H9 (cell line): ENCODE data around the gene CDC5L. TPM values are rescaled to one million over a fixed set of nuclear protein-coding genes. Genes with fewer than 3 reads are reported as not detected.

Experiments
- DNase-seq: peaks from one replicate; pipeline ENCODE4 v3.0.0-alpha.2; 2017
- H2AFZ ChIP-seq: one replicate; pipeline ENCODE4 v1.6.1; 2013; ENCODE audit warnings: mild to moderate bottlenecking, low read length, control low read depth, moderate library complexity
- H2AK5ac ChIP-seq: 2 replicates; pipeline ENCODE4 v1.6.1; 2013; ENCODE audit warnings: low read length, control low read depth, mixed read lengths; ENCODE audit not compliant: insufficient read length
- H2BK120ac ChIP-seq: one replicate; pipeline ENCODE4 v1.6.1; 2013; ENCODE audit warnings: low read depth, mild to moderate bottlenecking, low read length, control low read depth, inconsistent platforms; ENCODE audit not compliant: poor library complexity, severe bottlenecking
- H2BK12ac ChIP-seq: 2 replicates; pipeline ENCODE4 v1.6.1; 2013; ENCODE audit warnings: low read length, control low read depth, mixed read lengths, low read depth; ENCODE audit not compliant: insufficient read length
- H2BK15ac ChIP-seq: 2 replicates; pipeline ENCODE4 v1.6.1; 2013; ENCODE audit warnings: low read depth, low read length, control low read depth
- H2BK20ac ChIP-seq: one replicate; pipeline ENCODE4 v1.6.1; 2013; ENCODE audit warnings: low read depth, mild to moderate bottlenecking, low read length, control low read depth, inconsistent platforms; ENCODE audit not compliant: poor library complexity, severe bottlenecking
- H2BK5ac ChIP-seq: 2 replicates; pipeline ENCODE4 v1.6.1; 2013; ENCODE audit warnings: low read length, control low read depth, mixed read lengths; ENCODE audit not compliant: insufficient read length
- H3K14ac ChIP-seq: 2 replicates; pipeline ENCODE4 v1.6.1; 2013; ENCODE audit warnings: low read length, control low read depth; ENCODE audit not compliant: insufficient read depth
- H3K18ac ChIP-seq: 2 replicates; pipeline ENCODE4 v1.6.1; 2013; ENCODE audit warnings: low read depth, mild to moderate bottlenecking, mixed read lengths, low read length, control low read depth; ENCODE audit not compliant: insufficient read length
- H3K23ac ChIP-seq: 2 replicates; pipeline ENCODE4 v1.6.1; 2013; ENCODE audit warnings: low read length, control low read depth, mixed read lengths, low read depth; ENCODE audit not compliant: insufficient read length
- H3K23me2 ChIP-seq: 2 replicates; pipeline ENCODE4 v1.6.1; 2013; ENCODE audit warnings: low read depth, mild to moderate bottlenecking, mixed read lengths, low read length, control low read depth; ENCODE audit not compliant: insufficient read length, poor library complexity, severe bottlenecking
- H3K27ac ChIP-seq: 2 replicates; pipeline ENCODE4 v1.5.1; 2013; ENCODE audit warnings: low read length, control low read depth, mixed read lengths, low read depth; ENCODE audit not compliant: insufficient read length
- H3K27me3 ChIP-seq: 2 replicates; pipeline ENCODE4 v1.6.1; 2013; ENCODE audit warnings: low read length, control low read depth, inconsistent platforms; ENCODE audit not compliant: insufficient read depth
- H3K4ac ChIP-seq: 2 replicates; pipeline ENCODE4 v1.6.1; 2013; ENCODE audit warnings: low read depth, mild to moderate bottlenecking, control low read depth, inconsistent platforms, low read length, moderate library complexity
- H3K4me1 ChIP-seq: 2 replicates; pipeline ENCODE4 v1.6.1; 2013; ENCODE audit warnings: low read length, control low read depth, inconsistent platforms; ENCODE audit not compliant: insufficient read depth
- H3K4me2 ChIP-seq: 2 replicates; pipeline ENCODE4 v1.6.1; 2013; ENCODE audit warnings: low read length, control low read depth, mixed read lengths; ENCODE audit not compliant: insufficient read length, insufficient read depth
- H3K56ac ChIP-seq: 2 replicates; pipeline ENCODE4 v1.6.1; 2013; ENCODE audit warnings: low read depth, mild to moderate bottlenecking, mixed read lengths, low read length, control low read depth; ENCODE audit not compliant: insufficient read length
- H3K79me1 ChIP-seq: 2 replicates; pipeline ENCODE4 v1.6.1; 2013; ENCODE audit warnings: low read depth, mild to moderate bottlenecking, moderate library complexity, low read length, control low read depth, inconsistent platforms; ENCODE audit not compliant: insufficient read depth, poor library complexity, severe bottlenecking
- H3K79me2 ChIP-seq: 2 replicates; pipeline ENCODE4 v1.6.1; 2013; ENCODE audit warnings: low read length, control low read depth, inconsistent platforms; ENCODE audit not compliant: insufficient read depth
- H3K9ac ChIP-seq: 2 replicates; pipeline ENCODE4 v1.6.1; 2013; ENCODE audit warnings: low read length, control low read depth, mixed read lengths; ENCODE audit not compliant: insufficient read length; ENCODE audit errors: extremely low read depth
- H3K9me3 ChIP-seq: one replicate; pipeline ENCODE4 v1.6.1; 2013; ENCODE audit warnings: low read depth, low read length, inconsistent platforms; ENCODE audit not compliant: control insufficient read depth
- H3T11ph ChIP-seq: one replicate; pipeline ENCODE4 v1.6.1; 2013; ENCODE audit warnings: mild to moderate bottlenecking, low read length, control low read depth, inconsistent platforms
- H4K20me1 ChIP-seq: one replicate; pipeline ENCODE4 v1.6.1; 2013; ENCODE audit not compliant: control insufficient read depth, insufficient read length, insufficient read depth
- H4K5ac ChIP-seq: 2 replicates; pipeline ENCODE4 v1.6.1; 2013; ENCODE audit warnings: low read depth, mild to moderate bottlenecking, mixed read lengths, low read length, control low read depth; ENCODE audit not compliant: insufficient read length
- H4K8ac ChIP-seq: replicated peaks from 2 replicates; pipeline ENCODE4 v1.6.1; 2013; ENCODE audit warnings: low read length, control low read depth, mixed read lengths, low read depth; ENCODE audit not compliant: insufficient read length
- H4K91ac ChIP-seq: 2 replicates; pipeline ENCODE4 v1.6.1; 2013; ENCODE audit warnings: low read depth, mild to moderate bottlenecking, moderate library complexity, mixed read lengths, low read length, control low read depth; ENCODE audit not compliant: insufficient read length
- H3K27ac Mint-ChIP-seq, 3 experiments: 2 replicates in 2 of 3; 3 replicates in 1 of 3; pipeline ENCODE4 v1.8.0; 2020 to 2021; ENCODE audit warnings: mixed read lengths in 3 of 3, mild to moderate bottlenecking in 1 of 3, moderate library complexity in 1 of 3
- H3K27me3 Mint-ChIP-seq: 2 replicates; pipeline ENCODE4 v1.8.0; 2021; ENCODE audit warnings: low read depth, mild to moderate bottlenecking, moderate library complexity, mixed read lengths
- H3K36me3 Mint-ChIP-seq, 3 experiments: 2 replicates in 2 of 3; 3 replicates in 1 of 3; pipeline ENCODE4 v1.8.0; 2020 to 2021; ENCODE audit warnings: low read depth in 3 of 3, mixed read lengths in 3 of 3; ENCODE audit not compliant: insufficient read depth in 1 of 3
- H3K4me1 Mint-ChIP-seq, 2 experiments: 2 replicates each; pipeline ENCODE4 v1.8.0; 2020; ENCODE audit warnings: mixed read lengths in 2 of 2
- H3K4me3 Mint-ChIP-seq, 2 experiments: 2 replicates in 1 of 2; 3 replicates in 1 of 2; pipeline ENCODE4 v1.8.0; 2020 to 2021; ENCODE audit warnings: mild to moderate bottlenecking in 2 of 2, mixed read lengths in 2 of 2, moderate library complexity in 1 of 2
- H3K9me3 Mint-ChIP-seq, 2 experiments: 2 replicates in 1 of 2; 3 replicates in 1 of 2; pipeline ENCODE4 v1.8.0; 2020; ENCODE audit warnings: mild to moderate bottlenecking in 2 of 2, mixed read lengths in 2 of 2, moderate library complexity in 1 of 2
- WGBS: extraction: QIAGEN DNeasy Blood & Tissue Kit; methylation state at CpG from one replicate; pipeline ENCODE4 v1.1.7; 2013; ENCODE audit warnings: missing lambda C conversion rate, low lambda C conversion rate, mixed read lengths; ENCODE audit not compliant: insufficient read length; ENCODE audit errors: extremely low coverage; 5-methylcytosine and 5-hydroxymethylcytosine counted together
- total RNA-seq: library from RNA; stranded (reverse); gene quantifications from 2 replicates; pipeline ENCODE4 v1.2.1, GENCODE V29; 2021
- TF ChIP-seq, protein P1 (sequence below): fragments of 200-600 bp; sonication (generic); conservative IDR thresholded peaks from 3 replicates; pipeline ENCODE4 v1.8.0; 2021; ENCODE audit warnings: antibody characterized with exemption, mild to moderate bottlenecking

CDC5L gene
- total RNA-seq, 1 experiment from 2014 or later = 34.3 TPM

DNA sequence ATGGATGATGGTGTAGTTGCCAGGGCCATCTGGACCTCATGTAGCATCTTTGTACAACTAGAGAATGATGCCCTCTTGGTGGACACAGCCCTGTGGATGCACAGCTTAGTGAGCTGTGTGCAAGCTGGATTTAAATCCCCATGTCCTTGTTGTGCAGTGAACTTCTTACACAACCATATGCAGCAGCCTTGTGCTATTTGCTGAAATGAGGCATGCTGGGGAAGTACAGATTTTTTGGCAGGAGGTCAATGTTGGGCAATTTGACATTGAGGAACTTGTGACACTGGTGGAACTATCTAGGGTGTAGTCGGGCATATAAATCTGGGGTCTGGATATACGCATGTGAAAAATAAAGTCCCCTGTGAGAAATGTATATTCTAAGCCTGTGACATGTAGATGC lies 5.8 kb upstream of the CDC5L start:
- Histone ChIP-seq H3K14ac (no peak overlapping the region), H3K79me2 (no peaks in the 10 kb centered on the region), H4K8ac (no peak overlapping the region), H3K4me1 (no peaks in the 10 kb centered on the region), H2BK15ac (no peak overlapping the region), H3K27me3 (peaks cover 2% of the 10 kb centered on the region; the same call in 1 of the 2 replicates), H3K4ac (no peak overlapping the region), H3K23ac (no peak overlapping the region), H2BK5ac (no peak overlapping the region), H3K9ac (no peak overlapping the region), H3K56ac (no peak overlapping the region), H2BK12ac (no peak overlapping the region), H3K9me3 (no peaks in the 10 kb centered on the region), H3K27ac (no peak overlapping the region), H2BK120ac (no peak overlapping the region), H3T11ph (no peak overlapping the region), H2AK5ac (no peak overlapping the region), H2AFZ (no peak overlapping the region), H4K20me1 (no peaks in the 10 kb centered on the region), H3K18ac (no peak overlapping the region), H3K4me2 (no peak overlapping the region), H2BK20ac (no peak overlapping the region), H4K5ac (no peak overlapping the region), H3K79me1 (no peaks in the 10 kb centered on the region), H3K23me2 (peaks cover 2% of the 10 kb centered on the region), H4K91ac (no peak overlapping the region)
- TF ChIP-seq, protein P1, sequence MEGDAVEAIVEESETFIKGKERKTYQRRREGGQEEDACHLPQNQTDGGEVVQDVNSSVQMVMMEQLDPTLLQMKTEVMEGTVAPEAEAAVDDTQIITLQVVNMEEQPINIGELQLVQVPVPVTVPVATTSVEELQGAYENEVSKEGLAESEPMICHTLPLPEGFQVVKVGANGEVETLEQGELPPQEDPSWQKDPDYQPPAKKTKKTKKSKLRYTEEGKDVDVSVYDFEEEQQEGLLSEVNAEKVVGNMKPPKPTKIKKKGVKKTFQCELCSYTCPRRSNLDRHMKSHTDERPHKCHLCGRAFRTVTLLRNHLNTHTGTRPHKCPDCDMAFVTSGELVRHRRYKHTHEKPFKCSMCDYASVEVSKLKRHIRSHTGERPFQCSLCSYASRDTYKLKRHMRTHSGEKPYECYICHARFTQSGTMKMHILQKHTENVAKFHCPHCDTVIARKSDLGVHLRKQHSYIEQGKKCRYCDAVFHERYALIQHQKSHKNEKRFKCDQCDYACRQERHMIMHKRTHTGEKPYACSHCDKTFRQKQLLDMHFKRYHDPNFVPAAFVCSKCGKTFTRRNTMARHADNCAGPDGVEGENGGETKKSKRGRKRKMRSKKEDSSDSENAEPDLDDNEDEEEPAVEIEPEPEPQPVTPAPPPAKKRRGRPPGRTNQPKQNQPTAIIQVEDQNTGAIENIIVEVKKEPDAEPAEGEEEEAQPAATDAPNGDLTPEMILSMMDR = no peak
- Mint-ChIP-seq H3K9me3 (no peaks in the 10 kb centered on the region), H3K27ac (no peak overlapping the region), H3K27me3 (peaks cover 1% of the 10 kb centered on the region; the same call in 1 of the 2 replicates), H3K4me3 (no peak overlapping the region), H3K4me1 (peaks cover 4% of the 10 kb centered on the region in 2 experiments; a peak in 3 of 4 replicates), H3K36me3 (no peaks in the 10 kb centered on the region)
- no CpG with 5 or more reads among the region's 2 CpGs for WGBS
- DNase-seq = no peak
